GM08714 (cell line): ENCODE results near the gene OPN3.

Experiments used
- H3K4me3 ChIP-seq: fragments of 200-500 bp; sonication (Bioruptor generic); 2 replicates; pipeline ENCODE4 v1.5.1; 2014; ENCODE audit warnings: mild to moderate bottlenecking, low read length, inconsistent platforms
- ZNF274 ChIP-seq: IDR thresholded peaks from 2 replicates; pipeline ENCODE4 v1.6.1; 2012; ENCODE audit warnings: mild to moderate bottlenecking, low read depth, low read length

Gene OPN3

DNA sequence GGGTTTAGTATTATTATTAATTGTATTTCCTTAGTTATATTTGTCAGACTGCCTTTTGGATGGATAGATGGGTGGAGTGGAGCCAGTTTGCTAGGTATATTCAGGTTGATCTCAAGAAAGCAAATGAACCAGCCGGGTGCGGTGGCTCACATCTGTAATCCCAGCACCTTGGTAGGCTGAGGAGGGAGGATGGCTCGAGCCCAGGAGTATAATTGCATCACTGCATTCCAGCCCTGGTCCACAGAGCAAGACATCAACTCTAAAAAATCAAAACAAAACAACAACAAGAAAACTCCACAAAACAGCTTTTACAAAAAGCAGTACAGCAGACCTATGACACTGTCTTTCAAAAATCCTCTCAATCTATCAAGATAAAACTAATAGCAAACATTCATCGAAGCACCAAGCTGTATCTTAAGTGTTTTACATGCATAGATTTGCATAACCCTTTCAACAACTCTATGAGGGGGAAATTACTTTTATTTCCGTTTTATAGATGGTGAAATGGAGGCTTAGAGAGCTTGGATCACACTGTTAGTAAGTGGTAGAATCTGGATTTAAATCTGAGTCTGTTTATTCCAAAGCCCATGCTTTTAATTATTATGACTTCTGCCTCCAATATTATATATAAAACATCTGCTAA is 82.5 kb downstream of the OPN3 start:
- H3K4me3 ChIP-seq = no peak overlapping the region
- no peak for TF ChIP-seq ZNF274

DNA sequence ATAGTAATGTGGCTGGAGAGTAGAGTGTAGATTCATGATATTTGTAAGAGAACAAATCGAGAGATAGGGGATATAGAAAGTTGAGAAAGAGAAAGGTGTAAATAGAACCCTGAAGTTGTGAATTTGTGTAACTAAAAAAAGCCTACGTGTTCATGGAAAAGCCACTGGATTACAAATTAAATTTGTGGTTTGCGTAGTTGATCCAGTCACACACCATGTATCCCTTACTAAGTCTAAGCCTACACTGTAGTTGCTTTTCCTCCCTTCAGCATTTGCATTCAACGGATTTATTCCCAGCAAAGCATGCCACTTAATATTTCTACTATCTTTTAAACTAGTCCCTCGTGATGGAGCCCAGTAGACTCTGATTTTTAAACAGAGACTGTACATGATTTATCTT is 83.1 kb downstream of the OPN3 start:
- TF ChIP-seq ZNF274 = no peak
- no peak overlapping the region for H3K4me3 ChIP-seq

DNA sequence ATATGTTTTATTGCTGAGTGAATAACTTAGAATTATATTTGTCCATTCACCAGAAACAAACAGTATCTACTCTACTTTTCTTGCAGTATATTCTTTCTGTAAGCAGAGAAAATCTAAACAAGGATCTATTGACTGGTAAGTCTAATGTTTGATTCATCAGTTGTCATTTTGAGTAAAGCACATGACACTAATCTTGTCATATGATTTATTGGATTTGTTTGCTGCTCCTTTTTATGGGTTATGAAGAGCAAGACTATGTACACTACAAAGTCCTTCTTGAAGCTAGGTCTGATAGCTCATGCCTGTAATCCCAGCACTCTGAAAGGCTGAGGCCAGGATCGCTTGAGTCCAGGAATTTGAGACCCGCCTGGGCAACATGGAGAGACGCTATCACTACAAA is 84.6 kb downstream of the OPN3 start:
- TF ChIP-seq ZNF274 = no peak
- no peak overlapping the region for H3K4me3 ChIP-seq

DNA sequence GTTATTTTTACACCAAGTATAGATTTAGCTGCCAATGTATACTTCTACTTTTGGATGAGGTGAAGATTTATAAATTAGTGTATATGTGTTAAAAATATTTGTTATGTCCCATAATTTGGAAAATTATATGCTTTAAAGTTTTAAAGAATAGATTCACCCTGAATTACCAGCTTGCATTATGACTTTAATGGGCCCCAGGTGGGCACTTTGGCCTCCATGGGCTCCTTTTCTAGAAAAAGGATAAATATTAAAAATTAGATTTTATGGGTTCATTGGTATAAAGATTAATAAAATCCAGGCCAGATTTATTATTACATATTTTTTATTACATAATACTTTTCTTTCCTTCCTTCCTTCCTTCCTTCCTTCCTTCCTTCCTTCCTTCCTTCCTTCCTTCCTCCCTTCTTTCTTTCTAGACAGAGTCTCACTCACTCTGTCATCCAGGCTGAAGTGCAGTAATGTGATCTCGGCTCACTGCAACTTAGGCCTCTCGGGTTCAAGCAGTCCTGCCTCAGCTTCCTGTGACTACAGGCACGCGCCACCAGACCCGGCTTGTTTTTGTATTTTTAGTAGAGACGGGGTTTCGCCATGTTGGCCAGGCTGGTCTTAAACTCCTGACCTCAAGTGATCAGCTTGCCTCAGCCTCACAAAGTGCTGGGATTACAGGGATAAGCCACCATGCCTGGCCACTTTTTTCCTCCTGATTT is 86.1 kb downstream of the OPN3 start:
- TF ChIP-seq ZNF274 = no peak
- no peak overlapping the region for H3K4me3 ChIP-seq

DNA sequence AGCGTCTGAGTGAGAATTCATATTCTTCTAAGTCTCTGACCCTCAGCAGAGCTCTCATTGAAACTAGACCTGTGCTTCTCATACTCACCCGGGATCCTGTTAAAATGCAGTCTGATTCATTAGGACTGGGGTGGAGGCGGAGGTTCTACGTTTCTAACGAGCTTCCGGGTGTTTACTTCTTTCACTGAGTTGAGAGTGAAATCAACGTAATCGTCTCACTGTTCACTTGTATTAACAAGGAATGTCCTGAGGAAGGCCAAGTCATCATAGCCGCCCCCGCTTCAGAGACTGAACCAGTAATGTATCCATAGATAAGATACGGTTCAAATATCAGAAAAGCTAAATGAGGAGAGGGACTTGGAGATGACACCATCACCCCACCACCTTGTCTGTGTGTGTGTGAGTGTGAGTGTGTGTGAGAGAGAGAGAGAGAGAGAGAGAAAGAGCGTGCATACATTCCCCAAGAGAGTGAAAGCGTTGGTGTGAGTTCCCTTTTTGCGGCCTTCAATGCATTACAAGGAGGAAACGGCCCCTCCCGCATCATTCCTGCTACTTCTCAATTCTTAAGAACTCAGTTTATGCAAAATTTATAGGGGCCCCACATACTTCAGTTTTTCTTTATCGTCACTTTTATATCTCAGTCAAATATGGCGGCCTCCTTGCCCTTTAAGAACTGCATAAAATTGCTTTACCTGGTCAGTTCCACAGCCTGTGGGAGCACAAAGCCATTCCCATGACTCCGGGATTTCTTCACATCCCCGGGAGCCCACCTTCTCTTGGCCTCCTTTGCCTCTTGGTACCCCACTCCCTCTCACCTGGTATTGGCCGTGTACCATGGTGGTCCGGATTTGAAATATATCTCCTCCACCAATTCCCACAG is 88.2 kb downstream of the OPN3 start:
- no peak for TF ChIP-seq ZNF274
- peak overlapping the region; percentile 50; the same call in 1 of the 2 replicates for H3K4me3 ChIP-seq

DNA sequence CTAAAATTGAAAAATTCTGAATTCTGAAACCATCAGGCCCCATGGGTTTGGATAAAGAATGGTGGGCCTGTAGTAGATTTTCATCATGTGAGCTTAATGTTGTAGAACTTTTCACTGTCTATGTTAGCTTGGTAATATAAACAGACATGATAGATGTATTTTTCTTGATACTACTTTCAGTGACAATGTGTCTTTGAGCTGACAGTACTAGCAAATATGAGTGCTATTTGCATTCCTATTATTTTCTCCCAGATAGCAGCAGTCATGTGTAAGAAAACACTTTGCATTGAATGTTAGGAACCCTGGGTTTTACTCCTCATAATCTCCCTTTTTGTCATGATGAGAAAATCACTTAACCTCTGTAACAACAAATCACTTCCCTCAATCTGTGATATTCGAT is 89.9 kb downstream of the OPN3 start:
- TF ChIP-seq ZNF274 = no peak
- no peak overlapping the region for H3K4me3 ChIP-seq

DNA sequence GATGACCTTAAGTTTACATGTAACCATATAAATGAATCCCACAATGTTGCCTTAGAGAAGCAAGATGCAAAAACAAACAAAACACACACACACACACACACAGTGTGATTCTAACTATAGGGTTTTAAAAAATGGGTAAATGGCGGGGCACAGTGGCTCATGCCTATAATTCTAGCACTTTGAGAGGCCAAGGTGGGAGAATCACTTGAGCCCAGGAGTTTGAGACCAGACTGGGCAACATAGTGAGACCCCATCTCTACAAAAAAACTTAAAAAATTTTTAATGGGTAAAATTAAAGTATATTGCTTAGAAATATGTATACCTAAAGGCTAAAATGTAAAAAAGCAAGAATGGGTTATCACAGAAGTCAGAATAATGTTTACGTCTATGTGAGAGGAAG is 92.2 kb downstream of the OPN3 start:
- H3K4me3 ChIP-seq = no peak overlapping the region
- no peak for TF ChIP-seq ZNF274
